ENCODE measurements around the gene PPP5C. TPM values are rescaled to one million over a fixed set of nuclear protein-coding genes. Genes with fewer than 3 reads are reported as not detected.

The PPP5C gene
- total RNA-seq, 1 experiment from 2014 or later, result 130 TPM

DNA sequence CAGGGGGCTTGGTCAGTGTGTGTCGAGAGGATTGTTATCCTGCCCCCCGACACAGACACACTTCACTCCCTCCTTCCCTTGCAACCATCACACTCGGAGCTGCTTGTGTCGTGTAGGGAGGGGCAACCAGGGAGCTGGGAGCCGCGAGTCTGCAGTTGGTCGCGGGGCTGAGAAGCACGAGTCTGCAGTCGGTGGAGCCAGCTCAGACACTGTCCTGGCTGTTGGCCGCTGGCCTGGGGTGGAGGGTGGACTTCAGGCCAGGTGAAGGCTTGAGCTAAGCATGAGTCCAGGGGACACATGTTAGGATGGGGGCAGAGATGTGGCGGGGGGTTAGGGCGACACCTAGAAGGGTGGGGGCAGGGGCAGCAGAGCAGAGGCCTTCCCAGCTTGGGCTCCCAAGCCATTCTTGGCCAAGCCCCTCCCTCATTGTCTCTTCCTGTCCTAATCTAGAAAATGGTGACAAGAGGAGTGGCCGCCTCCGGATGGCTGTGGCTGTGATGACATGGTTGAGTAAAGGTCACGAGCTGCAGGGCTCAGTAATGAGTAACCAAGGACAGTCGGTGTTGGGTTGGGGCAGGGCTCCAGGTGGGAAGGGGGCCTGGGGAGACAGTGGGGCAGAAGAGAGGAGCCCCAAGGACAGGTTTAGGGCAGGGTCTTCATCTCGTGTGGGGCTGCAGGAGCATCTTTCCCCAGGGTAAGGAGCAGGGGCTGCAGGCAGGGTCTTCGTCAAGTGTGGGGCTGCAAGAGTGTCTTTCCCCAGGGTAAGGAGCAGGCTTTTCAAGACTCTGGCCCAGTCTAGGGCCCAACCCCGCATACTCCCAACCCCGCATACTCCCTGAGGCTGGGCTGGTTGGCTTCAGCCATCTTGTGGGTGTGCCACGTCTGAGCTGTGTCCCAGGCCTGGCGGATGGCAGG, 8.6 kb downstream of the PPP5C start:
- peaks cover 46% of the 10 kb centered on the region for H3K4me1 ChIP-seq
- H3K36me3 ChIP-seq (ENCODE audit: control insufficient read depth, insufficient read depth, low read length), result peaks cover 13% of the 10 kb centered on the region
- POLR2A ChIA-PET, result interaction anchor here (0.6 kb wide), 1 partner anchor 10 kb away, joined by 5 read pairs; no protein-coding TSS in a partner anchor
- DNase-seq, result peak; percentile 74 to 88
- CTCF ChIA-PET, result interaction anchor here (1.0 to 1.3 kb wide), 2 partner anchors 8 to 172 kb away, joined by 3 to 10 read pairs; partner anchors contain the start of gene PPP5C
- Mint-ChIP-seq H3K27ac (ENCODE audit: unreplicated experiment) (peak overlapping the region; percentile 56), H3K36me3 (ENCODE audit: insufficient read depth, unreplicated experiment) (peaks cover 47% of the 10 kb centered on the region), H3K4me1 (ENCODE audit: low read depth, unreplicated experiment) (no peaks in the 10 kb centered on the region), H3K9me3 (ENCODE audit: unreplicated experiment) (no peaks in the 10 kb centered on the region), H3K4me3 (ENCODE audit: unreplicated experiment) (peak overlapping the region; percentile 10), H3K27me3 (ENCODE audit: insufficient read depth, unreplicated experiment) (no peaks in the 10 kb centered on the region)
- H3K27me3 ChIP-seq (replicated peaks; ENCODE audit: control insufficient read depth, insufficient read depth, low read length), result no peaks in the 10 kb centered on the region
- TF ChIP-seq, protein P1, sequence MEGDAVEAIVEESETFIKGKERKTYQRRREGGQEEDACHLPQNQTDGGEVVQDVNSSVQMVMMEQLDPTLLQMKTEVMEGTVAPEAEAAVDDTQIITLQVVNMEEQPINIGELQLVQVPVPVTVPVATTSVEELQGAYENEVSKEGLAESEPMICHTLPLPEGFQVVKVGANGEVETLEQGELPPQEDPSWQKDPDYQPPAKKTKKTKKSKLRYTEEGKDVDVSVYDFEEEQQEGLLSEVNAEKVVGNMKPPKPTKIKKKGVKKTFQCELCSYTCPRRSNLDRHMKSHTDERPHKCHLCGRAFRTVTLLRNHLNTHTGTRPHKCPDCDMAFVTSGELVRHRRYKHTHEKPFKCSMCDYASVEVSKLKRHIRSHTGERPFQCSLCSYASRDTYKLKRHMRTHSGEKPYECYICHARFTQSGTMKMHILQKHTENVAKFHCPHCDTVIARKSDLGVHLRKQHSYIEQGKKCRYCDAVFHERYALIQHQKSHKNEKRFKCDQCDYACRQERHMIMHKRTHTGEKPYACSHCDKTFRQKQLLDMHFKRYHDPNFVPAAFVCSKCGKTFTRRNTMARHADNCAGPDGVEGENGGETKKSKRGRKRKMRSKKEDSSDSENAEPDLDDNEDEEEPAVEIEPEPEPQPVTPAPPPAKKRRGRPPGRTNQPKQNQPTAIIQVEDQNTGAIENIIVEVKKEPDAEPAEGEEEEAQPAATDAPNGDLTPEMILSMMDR (IDR thresholded peaks at IDR 0.05; ENCODE audit: insufficient read depth in 1 of 2, low read depth in 1 of 2, low read length in 1 of 2, severe bottlenecking in 1 of 2, unreplicated experiment in 1 of 2), result no peak
- no TSS peak for BruUV-seq (replicated peaks)
- intact Hi-C loops (cut with micrococcal nuclease; ENCODE audit: unreplicated experiment), result no loop called here
- no peak overlapping the region for H3K4me3 ChIP-seq (ENCODE audit: low read depth, low read length)
- H3K9me3 ChIP-seq, result no peaks in the 10 kb centered on the region

DNA sequence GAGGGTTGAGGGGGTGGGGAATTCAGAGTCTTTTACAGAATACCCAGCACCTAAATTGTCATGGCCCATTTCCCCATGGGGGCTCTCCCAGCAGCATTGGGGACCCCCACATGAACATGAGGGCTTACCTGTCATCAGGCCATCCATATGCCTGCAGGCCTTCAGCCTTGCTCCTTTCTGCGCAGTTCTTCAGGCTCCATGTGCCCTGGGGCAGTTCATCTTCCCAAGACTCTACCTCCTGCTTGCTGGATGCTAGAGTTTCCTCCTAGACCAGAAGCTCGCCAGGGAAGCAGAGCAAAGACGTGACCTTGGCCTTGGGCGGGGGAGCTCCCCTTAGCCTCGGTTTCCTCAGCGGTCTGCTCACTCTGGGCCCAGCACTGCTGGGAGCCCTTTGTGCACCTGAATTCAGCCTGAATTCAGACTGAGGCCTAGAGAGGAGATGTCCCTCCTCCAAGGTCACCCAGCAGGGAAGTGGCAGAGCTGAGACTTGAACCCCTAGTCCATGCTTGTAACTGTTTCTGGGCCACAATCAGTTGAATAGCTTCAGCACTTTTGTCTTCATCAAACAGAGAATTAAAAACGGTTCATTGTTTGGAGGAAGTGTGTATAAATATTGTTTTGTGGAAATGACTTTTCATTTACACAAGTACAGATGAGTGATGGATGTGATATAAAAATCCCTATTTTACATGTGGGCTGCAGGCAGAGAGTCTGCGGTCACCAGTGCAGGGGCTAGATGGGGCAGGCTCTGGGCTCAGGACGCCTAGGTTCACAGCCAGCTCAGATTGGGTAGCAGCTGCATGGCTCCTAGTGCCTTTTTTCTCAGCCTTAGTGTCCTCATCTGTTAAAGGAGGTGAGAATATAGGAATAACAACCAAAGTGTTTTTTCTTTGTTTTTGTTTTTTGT, 9.5 kb downstream of the PPP5C start:
- Mint-ChIP-seq H3K4me3 (ENCODE audit: unreplicated experiment) (no peak overlapping the region), H3K9me3 (ENCODE audit: unreplicated experiment) (no peaks in the 10 kb centered on the region), H3K36me3 (ENCODE audit: insufficient read depth, unreplicated experiment) (peaks cover 54% of the 10 kb centered on the region), H3K27me3 (ENCODE audit: insufficient read depth, unreplicated experiment) (no peaks in the 10 kb centered on the region), H3K4me1 (ENCODE audit: low read depth, unreplicated experiment) (no peaks in the 10 kb centered on the region), H3K27ac (ENCODE audit: unreplicated experiment) (peak overlapping the region; percentile 56)
- CTCF ChIA-PET, result interaction anchor here (1.0 to 1.3 kb wide), 2 partner anchors 9 to 171 kb away, joined by 3 to 10 read pairs; partner anchors contain the start of gene PPP5C
- BruUV-seq (replicated peaks), result no TSS peak
- Histone ChIP-seq H3K4me3 (ENCODE audit: low read depth, low read length) (no peak overlapping the region), H3K27me3 (replicated peaks; ENCODE audit: control insufficient read depth, insufficient read depth, low read length) (no peaks in the 10 kb centered on the region), H3K36me3 (ENCODE audit: control insufficient read depth, insufficient read depth, low read length) (peaks cover 13% of the 10 kb centered on the region), H3K4me1 (peaks cover 46% of the 10 kb centered on the region), H3K9me3 (no peaks in the 10 kb centered on the region)
- POLR2A ChIA-PET, result interaction anchor here (0.6 kb wide), 1 partner anchor 11 kb away, joined by 5 read pairs; no protein-coding TSS in a partner anchor
- DNase-seq, result no peak
- intact Hi-C loops (cut with micrococcal nuclease; ENCODE audit: unreplicated experiment), result no loop called here
- TF ChIP-seq, protein P1 (IDR thresholded peaks at IDR 0.05; ENCODE audit: insufficient read depth in 1 of 2, low read depth in 1 of 2, low read length in 1 of 2, severe bottlenecking in 1 of 2, unreplicated experiment in 1 of 2), result no peak
